Pancreas (tissue), 10 donors: ENCODE measurements around the gene ACSF3. TPM values are rescaled to one million over a fixed set of nuclear protein-coding genes. Genes with fewer than 3 reads are reported as not detected.
"Not testable (repeated sequence)": the region's sequence is repeated elsewhere in the genome, so short reads cannot be mapped to it uniquely, and the experiment has no call there.

Experiments used
- ATAC-seq, 4 donors: fragments of 200-7000 bp; cut with Tn5 transposase; one replicate each; pipeline versions ENCODE4 v1.8.0 to v1.9.1; 2020; ENCODE audit warnings: mild to moderate bottlenecking in 4 of 4, moderate library complexity in 4 of 4
- DNase-seq, 6 donors: peaks; one replicate each; pipeline ENCODE4 v3.0.0-alpha.2; 2020
- FAIRE-seq: peaks from 2 replicates; lab custom pipeline; 2012; peaks lifted over from hg19 to GRCh38; lab: Jason Lieb, UNC
- H3K27ac ChIP-seq, 4 donors: fragments of 200-600 bp; sonication (generic); 1 replicate in 3 of 4; 2 replicates in 1 of 4; pipeline versions ENCODE4 v1.5.0 to v1.8.0; 2020
- H3K27me3 ChIP-seq, 4 donors: fragments of 200-600 bp; one replicate each; pipeline ENCODE4 v1.8.0; 2021
- H3K36me3 ChIP-seq, 3 donors: fragments of 200-600 bp; sonication (generic) in 1 of 3; one replicate each; pipeline versions ENCODE4 v1.5.0 to v1.8.0; 2020 to 2021
- H3K4me1 ChIP-seq, 3 donors: fragments of 200-600 bp; one replicate each; pipeline ENCODE4 v1.8.0; 2021
- H3K4me3 ChIP-seq, 4 donors: fragments of 200-600 bp; sonication (generic) in 2 of 4; one replicate each; pipeline versions ENCODE4 v1.5.0 to v1.8.0; 2020 to 2021
- H3K9me3 ChIP-seq, 4 donors: fragments of 200-600 bp; one replicate each; pipeline ENCODE4 v1.8.0; 2021
- CTCF ChIP-seq, 4 donors: fragments of 200-600 bp; sonication (generic) in 3 of 4; IDR thresholded peaks; one replicate each; pipeline versions ENCODE4 v1.5.0 to v1.8.0; 2021; ENCODE audit warnings: antibody characterized with exemption in 4 of 4
- WGBS, 2 donors: extraction: QIAGEN DNeasy Blood & Tissue Kit; methylation state at CpG; one replicate each; pipeline ENCODE4 v1.1.7; 2013; 5-methylcytosine and 5-hydroxymethylcytosine counted together
- intact Hi-C, 3 donors: fragments of 100-400 bp; cut with DNase I; formaldehyde crosslinking; loops; one replicate each; pipeline versions ENCODE4 v1.11.1 to v1.14.2; 2022
- polyA plus RNA-seq, 2 donors: library from polyadenylated mRNA; stranded (reverse); fragments of 200-250 nt; gene quantifications; one replicate each; pipeline ENCODE4 v1.2.3, GENCODE V29; 2013
- total RNA-seq, 6 donors: library from RNA; stranded (reverse); fragmentation: NEBNext Ultra II Directional in 4 of 6; extraction: Animal tissue kit (Norgen Biotek cat#: 25700) in 4 of 6; gene quantifications; one replicate each; pipeline versions ENCODE4 v1.2.1 to v1.2.4, GENCODE V29; 2021 to 2023
- donor health status: healthy with polysubstance abuse.
- donor health status: DM: no; HTN: no; CAD: no; lungs with moderate emphysema.
- donor health status: DM: no; HTN: no; CAD: no.
- donor health status: control.
- donor health status: control.
- donor health status: Bipolar disorder and iron deficiency.
- donor health status: DM: yes; HTN: yes; CAD: no.
- donor health status: DM: no; HTN: no; CAD: no.
- donor health status: DM: no; HTN: no; CAD: no.
- donor health status: DM: yes; HTN: yes; CAD: no.

Gene ACSF3
- total and polyA plus RNA-seq, 8 donors = 17.3 to 36.9 (median 20.8) TPM

DNA sequence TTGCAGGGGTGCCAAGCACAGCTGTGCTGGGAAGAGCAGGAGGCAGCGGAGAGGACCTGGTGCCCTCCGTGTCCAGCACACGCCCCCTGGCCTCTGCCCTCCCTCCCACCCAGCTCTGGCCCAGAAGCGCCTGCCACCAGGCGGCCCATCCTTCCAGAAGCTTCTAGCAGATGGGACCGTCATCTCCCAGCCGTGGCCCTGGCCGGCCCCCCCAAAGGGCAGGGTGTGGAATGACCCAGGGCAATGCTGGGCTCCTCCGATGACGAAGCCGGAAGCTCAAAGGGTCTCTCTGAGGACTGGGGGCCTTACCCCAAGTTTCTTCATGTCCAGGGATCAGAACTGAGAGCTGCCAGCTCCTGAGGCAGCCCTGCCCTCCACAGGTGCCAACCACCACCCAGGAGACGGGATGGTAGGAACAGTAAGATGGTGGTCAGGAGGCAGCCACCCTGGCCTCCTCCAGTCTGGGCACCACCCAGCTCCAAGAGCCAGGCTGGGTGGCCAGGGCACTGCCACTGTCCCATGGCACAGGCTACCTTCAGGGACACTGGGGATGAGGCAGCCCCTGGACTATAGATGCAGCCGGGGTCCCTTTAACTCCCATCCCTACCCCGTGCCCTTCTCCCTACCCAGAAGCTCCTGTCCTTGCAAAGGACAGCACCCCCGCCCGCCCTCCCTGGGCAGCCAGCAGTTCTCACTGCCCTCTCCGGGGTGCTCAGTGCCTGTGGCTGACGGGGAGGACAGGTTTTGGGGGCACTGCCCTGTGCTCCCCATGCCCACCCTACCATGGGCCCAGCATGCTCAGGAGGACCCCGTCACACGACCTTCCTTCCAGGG is 71.4 kb downstream of the ACSF3 start:
- no peak for TF ChIP-seq CTCF (IDR thresholded peaks at IDR 0.05)
- DNase-seq (peak in 1 of 6 donors; percentile 57), FAIRE-seq (no peak), ATAC-seq (no peak)
- no peaks in the 10 kb centered on the region for H3K4me1 ChIP-seq
- no peak overlapping the region for H3K4me3 ChIP-seq
- no peaks in the 10 kb centered on the region for H3K36me3 ChIP-seq
- 50 to 59% methylated on average over 18 to 20 of the region's 20 CpGs for WGBS, 2 donors
- peaks cover 0 to 5% (median 3%) of the 10 kb centered on the region in 4 donors for H3K27me3 ChIP-seq
- no peak overlapping the region for H3K27ac ChIP-seq
- intact Hi-C loops = loop anchor here in 2 of 3 donors (5.0 to 10.0 kb wide), 2 partner anchors 423 to 430 kb away; no protein-coding TSS in a partner anchor
- H3K9me3 ChIP-seq = no peaks in the 10 kb centered on the region

DNA sequence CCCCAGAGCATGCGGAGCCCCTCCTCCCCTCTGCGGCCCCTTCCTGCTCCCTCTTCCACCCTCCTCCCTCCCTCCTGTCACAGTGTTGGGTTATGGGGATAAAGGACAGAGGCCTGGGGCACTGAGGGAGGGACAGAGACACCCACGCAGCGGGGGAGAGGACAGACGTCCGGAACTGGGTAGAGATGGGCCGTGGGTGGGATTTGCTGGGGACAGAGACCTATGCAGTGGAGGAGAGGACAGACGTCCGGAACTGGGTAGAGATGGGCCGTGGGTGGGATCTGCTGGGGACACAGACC is 72.0 kb downstream of the ACSF3 start:
- not testable (repeated sequence) for H3K4me3 ChIP-seq, ATAC-seq, DNase-seq, H3K9me3 ChIP-seq, H3K27me3 ChIP-seq, H3K36me3 ChIP-seq, FAIRE-seq, H3K4me1 ChIP-seq, H3K27ac ChIP-seq
- 42 to 45% methylated on average over 10 of the region's 10 CpGs for WGBS, 2 donors
- intact Hi-C loops = loop anchor here in 1 of 3 donors (10.0 kb wide), 1 partner anchor 431 kb away; no protein-coding TSS in a partner anchor

DNA sequence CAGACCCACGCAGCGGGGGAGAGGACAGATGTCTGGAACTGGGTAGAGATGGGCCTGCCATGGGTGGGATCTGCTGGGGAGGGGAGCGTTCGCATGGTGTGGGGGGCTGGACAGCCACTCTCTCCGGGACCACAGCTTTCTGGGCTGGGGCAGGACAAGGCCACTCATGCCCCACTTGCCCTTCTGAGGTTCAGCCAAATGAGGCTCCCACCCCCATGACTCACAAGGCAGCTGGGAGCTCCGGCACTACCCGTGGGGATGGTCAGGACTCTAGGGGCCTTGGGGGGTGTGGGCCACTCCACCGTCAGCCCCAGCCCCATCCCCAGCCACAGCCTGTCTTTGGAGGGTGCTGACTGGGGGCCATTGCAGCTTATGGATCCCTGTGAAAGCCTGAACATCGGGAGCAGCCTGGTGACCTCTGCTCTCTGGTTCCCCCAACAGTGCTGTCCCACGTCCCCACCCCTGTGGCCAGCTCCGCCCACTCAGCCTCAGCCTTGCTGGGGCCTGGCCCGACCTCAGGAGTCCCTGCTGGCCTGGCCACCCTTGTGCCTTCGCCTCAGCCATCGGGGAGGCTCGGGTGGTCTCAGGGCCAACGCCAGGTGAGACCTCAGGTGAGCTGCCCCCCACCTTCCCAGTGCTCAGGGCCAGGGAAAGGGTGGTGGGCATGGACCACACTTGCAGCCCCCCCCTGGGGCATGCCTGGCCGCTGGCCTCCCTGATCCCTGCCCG is 73.2 kb downstream of the ACSF3 start:
- WGBS, 2 donors = 42 to 46% methylated on average over 18 of the region's 18 CpGs
- no peak for FAIRE-seq
- no peak for TF ChIP-seq CTCF (IDR thresholded peaks at IDR 0.05)
- Histone ChIP-seq H3K27ac (no peak overlapping the region), H3K27me3 (peaks cover 0 to 5% (median under 1%) of the 10 kb centered on the region in 4 donors), H3K4me3 (no peak overlapping the region), H3K4me1 (peaks cover 0 to 7% (median 4%) of the 10 kb centered on the region in 3 donors), H3K9me3 (no peaks in the 10 kb centered on the region), H3K36me3 (no peaks in the 10 kb centered on the region)
- DNase-seq = peak in 2 of 6 donors; percentile 30 to 61
- ATAC-seq = no peak
- intact Hi-C loops = loop anchor here in 1 of 3 donors (10.0 kb wide), 1 partner anchor 432 kb away; no protein-coding TSS in a partner anchor

DNA sequence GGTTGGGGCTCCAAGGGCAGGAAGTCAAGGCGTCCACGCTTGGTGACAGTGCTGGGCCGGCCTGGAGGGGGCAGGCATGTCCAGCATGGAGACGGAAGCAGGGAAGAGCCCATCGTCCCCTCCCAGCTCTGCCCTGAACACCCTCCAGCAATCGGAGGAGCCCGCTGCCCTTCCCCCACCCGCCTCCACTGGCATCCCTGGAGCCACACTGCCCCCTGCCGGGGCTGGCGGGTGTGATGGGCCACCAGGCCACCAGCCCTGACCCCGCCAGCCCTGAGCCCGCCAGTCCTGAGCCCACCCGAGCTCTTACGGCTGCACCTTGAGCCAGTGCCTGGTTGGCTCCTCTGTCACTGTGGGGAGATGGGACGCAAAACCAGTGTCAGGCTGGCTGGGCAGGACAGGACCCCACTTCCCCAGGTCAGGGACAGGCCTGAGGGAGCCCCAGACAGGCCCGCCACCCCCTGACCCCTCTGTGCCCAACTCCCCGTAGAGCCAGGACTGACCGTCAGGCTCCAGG is 73.8 kb downstream of the ACSF3 start:
- 9% methylated on average over 18 of the region's 18 CpGs for WGBS, 2 donors
- Histone ChIP-seq H3K27ac (no peak overlapping the region), H3K4me3 (no peak overlapping the region), H3K36me3 (no peaks in the 10 kb centered on the region), H3K4me1 (peaks cover 0 to 7% (median 4%) of the 10 kb centered on the region in 3 donors), H3K9me3 (no peaks in the 10 kb centered on the region), H3K27me3 (peaks cover 0 to 5% (median 0%) of the 10 kb centered on the region in 4 donors)
- intact Hi-C loops = loop anchor here in 1 of 3 donors (10.0 kb wide), 1 partner anchor 433 kb away; no protein-coding TSS in a partner anchor
- DNase-seq (peak; percentile 68 to 97 (median 87)), FAIRE-seq (no peak), ATAC-seq (peak; percentile 28 to 73 (median 64))
- peak; percentile 73 to 76 (median 76) for TF ChIP-seq CTCF (IDR thresholded peaks at IDR 0.05)
